Rectal smooth muscle tissue (tissue), 1 donor: ENCODE data around the gene GNAL.
"Not testable (repeated sequence)": the region's sequence is repeated elsewhere in the genome, so short reads cannot be mapped to it uniquely, and the experiment has no call there.

Experiments
- H3K27ac ChIP-seq: one replicate; pipeline ENCODE4 v1.7.0; 2013; ENCODE audit warnings: low read depth, low read length, inconsistent platforms
- H3K27me3 ChIP-seq: one replicate; pipeline ENCODE4 v1.7.0; 2013; ENCODE audit warnings: low read length; ENCODE audit not compliant: control insufficient read depth, insufficient read depth
- H3K36me3 ChIP-seq: one replicate; pipeline ENCODE4 v1.7.0; 2013; ENCODE audit warnings: low read length; ENCODE audit not compliant: control insufficient read depth, insufficient read depth
- H3K4me1 ChIP-seq: one replicate; pipeline ENCODE4 v1.7.0; 2013; ENCODE audit warnings: low read length; ENCODE audit not compliant: control insufficient read depth, insufficient read depth
- H3K4me3 ChIP-seq: one replicate; pipeline ENCODE4 v1.7.0; 2013; ENCODE audit warnings: low read length
- H3K9ac ChIP-seq: one replicate; pipeline ENCODE4 v1.7.0; 2013; ENCODE audit warnings: low read length

The GNAL gene

GRCh38 chr18:11688972-11689668, at the start of gene GNAL:
TSS of gene GNAL (plus strand) at chr18:11689264. CDS start at chr18:11689564, 300 bp downstream.
- no peak within 1 kb of the TSS for H3K9ac ChIP-seq
- peak within 1 kb of the TSS; percentile 74 for H3K4me3 ChIP-seq
- no peaks in the 10 kb centered on the region for H3K36me3 ChIP-seq
- H3K27ac ChIP-seq, result peak within 1 kb of the TSS; percentile 77
- peaks cover 2% of the 10 kb centered on the region for H3K27me3 ChIP-seq
- peaks cover 5% of the 10 kb centered on the region for H3K4me1 ChIP-seq

- H3K27ac ChIP-seq, H3K36me3 ChIP-seq, H3K4me3 ChIP-seq, H3K9ac ChIP-seq, H3K4me1 ChIP-seq, H3K27me3 ChIP-seq: not testable (repeated sequence)
Measured at GRCh38 chr18:11647310-11647709, 41.8 kb upstream of the GNAL start.

GRCh38 chr18:11647804-11648203, 41.3 kb upstream of the GNAL start:
- not testable (repeated sequence) for H3K27ac ChIP-seq, H3K4me3 ChIP-seq, H3K36me3 ChIP-seq, H3K9ac ChIP-seq, H3K4me1 ChIP-seq, H3K27me3 ChIP-seq

GRCh38 chr18:11649839-11650238, 39.2 kb upstream of the GNAL start:
- no peaks in the 10 kb centered on the region for H3K4me1 ChIP-seq
- H3K9ac ChIP-seq, result no peak overlapping the region
- no peaks in the 10 kb centered on the region for H3K27me3 ChIP-seq
- no peaks in the 10 kb centered on the region for H3K36me3 ChIP-seq
- no peak overlapping the region for H3K27ac ChIP-seq
- H3K4me3 ChIP-seq, result no peak overlapping the region

- H3K27me3 ChIP-seq, result no peaks in the 10 kb centered on the region
- H3K4me3 ChIP-seq, result no peak overlapping the region
- H3K9ac ChIP-seq, result no peak overlapping the region
- H3K27ac ChIP-seq, result no peak overlapping the region
- no peaks in the 10 kb centered on the region for H3K36me3 ChIP-seq
- H3K4me1 ChIP-seq, result no peaks in the 10 kb centered on the region
Measured at GRCh38 chr18:11651899-11652298, 37.2 kb upstream of the GNAL start.

- Histone ChIP-seq H3K27ac (no peak overlapping the region), H3K36me3 (no peaks in the 10 kb centered on the region), H3K9ac (no peak overlapping the region), H3K27me3 (no peaks in the 10 kb centered on the region), H3K4me3 (no peak overlapping the region), H3K4me1 (no peaks in the 10 kb centered on the region)
Measured at GRCh38 chr18:11653521-11653920, 35.5 kb upstream of the GNAL start.

GRCh38 chr18:11654736-11655605, 34.1 kb upstream of the GNAL start:
- no peak overlapping the region for H3K4me3 ChIP-seq
- no peaks in the 10 kb centered on the region for H3K36me3 ChIP-seq
- no peaks in the 10 kb centered on the region for H3K4me1 ChIP-seq
- H3K27me3 ChIP-seq, result no peaks in the 10 kb centered on the region
- no peak overlapping the region for H3K27ac ChIP-seq
- no peak overlapping the region for H3K9ac ChIP-seq

- Histone ChIP-seq H3K4me1 (no peaks in the 10 kb centered on the region), H3K9ac (no peak overlapping the region), H3K4me3 (no peak overlapping the region), H3K27ac (no peak overlapping the region), H3K27me3 (no peaks in the 10 kb centered on the region), H3K36me3 (no peaks in the 10 kb centered on the region)
Measured at GRCh38 chr18:11655606-11655932, 33.5 kb upstream of the GNAL start.

GRCh38 chr18:11657152-11657551, 31.9 kb upstream of the GNAL start:
- H3K27me3 ChIP-seq, result no peaks in the 10 kb centered on the region

GRCh38 chr18:11657554-11657953, 31.5 kb upstream of the GNAL start:
- H3K27ac ChIP-seq, result no peak overlapping the region
- H3K4me3 ChIP-seq, result no peak overlapping the region
- H3K4me1 ChIP-seq, result no peaks in the 10 kb centered on the region
- H3K9ac ChIP-seq, result no peak overlapping the region
- H3K27me3 ChIP-seq, result no peaks in the 10 kb centered on the region
- no peaks in the 10 kb centered on the region for H3K36me3 ChIP-seq

More at GRCh38 chr18:11657152-11657551, 31.9 kb upstream of the GNAL start:
- Histone ChIP-seq H3K4me1 (no peaks in the 10 kb centered on the region), H3K27ac (no peak overlapping the region), H3K4me3 (no peak overlapping the region), H3K36me3 (no peaks in the 10 kb centered on the region), H3K9ac (no peak overlapping the region)

GRCh38 chr18:11658019-11658418, 31.0 kb upstream of the GNAL start:
- H3K4me3 ChIP-seq, result no peak overlapping the region
- no peak overlapping the region for H3K27ac ChIP-seq
- no peaks in the 10 kb centered on the region for H3K36me3 ChIP-seq
- H3K4me1 ChIP-seq, result no peaks in the 10 kb centered on the region
- H3K27me3 ChIP-seq, result no peaks in the 10 kb centered on the region
- H3K9ac ChIP-seq, result no peak overlapping the region

- Histone ChIP-seq H3K27me3 (no peaks in the 10 kb centered on the region), H3K4me3 (no peak overlapping the region), H3K36me3 (no peaks in the 10 kb centered on the region), H3K9ac (no peak overlapping the region), H3K27ac (no peak overlapping the region), H3K4me1 (no peaks in the 10 kb centered on the region)
Measured at GRCh38 chr18:11658989-11659388, 30.1 kb upstream of the GNAL start.

- no peaks in the 10 kb centered on the region for H3K4me1 ChIP-seq
- no peak overlapping the region for H3K27ac ChIP-seq
- no peak overlapping the region for H3K4me3 ChIP-seq
- H3K9ac ChIP-seq, result no peak overlapping the region
- no peaks in the 10 kb centered on the region for H3K36me3 ChIP-seq
- H3K27me3 ChIP-seq, result no peaks in the 10 kb centered on the region
Measured at GRCh38 chr18:11660691-11661090, 28.4 kb upstream of the GNAL start.
